Measurements from ENCODE around the gene SPTBN5. TPM values are rescaled to one million over a fixed set of nuclear protein-coding genes. Genes with fewer than 3 reads are reported as not detected.

SPTBN5 gene
- total RNA-seq: 2.9 and 7.0 TPM in 2 replicates

DNA sequence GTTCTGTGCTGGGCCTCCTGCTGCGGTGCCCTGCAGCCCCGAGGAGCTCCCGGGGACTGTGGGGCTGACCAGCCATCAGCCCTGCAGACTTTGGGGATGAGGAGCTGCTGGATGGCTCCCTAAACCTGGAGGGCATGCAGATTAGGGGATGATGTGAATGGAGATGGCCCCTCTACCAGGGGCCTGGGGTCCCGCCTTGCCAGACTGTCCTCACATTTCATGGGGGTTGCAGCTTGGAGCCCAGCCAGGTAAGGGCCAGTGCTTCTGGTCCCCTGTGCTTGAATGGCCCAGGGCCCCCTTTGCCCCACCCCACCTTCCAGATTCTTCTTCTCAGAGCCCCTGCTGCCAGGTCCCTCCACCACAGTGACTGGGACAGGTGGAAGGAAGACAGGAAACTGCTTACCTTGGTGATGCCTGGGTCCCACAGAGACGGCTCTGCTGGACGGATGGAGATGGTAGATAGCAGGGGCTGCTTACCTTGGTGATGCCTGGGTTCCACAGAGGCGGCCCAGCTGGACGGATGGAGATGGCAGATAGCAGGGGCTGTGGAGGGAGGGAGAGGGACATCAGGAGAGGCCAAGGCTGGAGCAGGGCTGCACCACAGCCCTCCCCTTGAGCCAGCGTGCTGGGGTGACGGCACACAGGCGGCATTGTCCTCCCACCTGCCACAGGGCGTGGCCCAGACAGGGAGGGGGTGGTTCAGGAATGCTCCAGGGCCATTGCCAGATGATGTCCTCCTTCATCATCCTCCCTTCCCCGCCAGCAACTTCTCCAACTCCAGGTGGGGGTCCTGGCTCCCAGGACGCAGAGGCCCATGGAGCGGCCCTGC, at the start of gene SPTBN5:
SPTBN5 (minus strand) TSS at position 632 of the 829 bp plus-strand sequence; CDS start at position 76, 556 bp downstream.

GRCh38 chr15:41838400-41838897, 55.4 kb downstream of the SPTBN5 start, which contains the start of gene PLA2G4B:
TSS of gene PLA2G4B (plus strand) at chr15:41838847. CDS start at chr15:41838914, 67 bp downstream.

DNA sequence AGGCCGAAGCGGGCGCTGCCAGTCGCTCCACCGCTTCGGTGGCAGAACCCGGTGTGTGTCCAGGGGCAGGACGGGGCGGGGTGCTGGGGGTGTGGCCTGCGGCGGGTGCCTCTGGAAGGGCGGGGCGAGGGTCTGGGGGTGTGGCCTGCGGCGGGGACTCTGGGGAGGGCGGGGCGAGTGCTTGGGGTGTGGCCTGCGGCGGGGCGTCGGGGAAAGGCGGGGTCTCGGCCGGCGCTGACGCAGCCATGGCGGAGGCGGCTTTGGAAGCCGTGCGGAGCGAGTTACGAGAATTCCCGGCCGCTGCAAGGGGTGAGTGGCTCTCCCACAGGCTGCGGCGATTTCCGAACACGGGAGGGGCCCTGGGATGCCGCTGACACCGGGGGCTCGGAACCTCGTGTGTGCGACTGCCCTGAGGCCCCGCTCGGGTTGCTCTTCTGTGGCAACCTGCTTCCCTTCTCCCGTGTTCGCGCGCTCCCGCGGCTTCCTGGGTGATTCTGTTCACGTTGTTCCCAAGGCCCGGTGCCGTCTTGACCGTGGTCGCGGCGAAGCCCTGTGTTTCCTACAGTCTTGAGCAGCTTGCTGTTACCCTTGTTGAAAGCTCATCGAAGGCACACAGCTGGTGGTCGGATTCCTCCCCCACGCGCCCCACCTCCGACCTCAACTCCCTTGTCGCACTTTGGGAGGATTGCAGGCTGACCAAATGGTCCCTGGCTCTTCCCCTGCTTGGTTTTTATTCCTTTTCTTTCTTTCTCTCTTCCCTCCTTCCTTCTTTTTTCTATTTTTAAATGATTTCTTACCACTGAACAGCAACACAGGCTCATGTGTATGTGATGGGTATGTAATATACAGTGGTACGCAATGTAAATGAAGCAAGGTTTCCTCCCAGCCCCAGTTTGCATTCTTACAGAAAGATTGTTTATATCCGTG, 65.7 kb downstream of the SPTBN5 start, which contains the start of gene JMJD7:
JMJD7 (plus strand) TSS at position 213 of the 927 bp plus-strand sequence; CDS start at position 246, 33 bp downstream.

Other genes with a start within 250 kb of the SPTBN5 start
- gene MGA, start 233.6 kb downstream of the SPTBN5 start, total RNA-seq: 23.7 and 66.3 TPM in 2 replicates
- 12.0 and 14.6 TPM in 2 replicates for gene MAPKBP1, start 119.6 kb downstream of the SPTBN5 start, total RNA-seq
- gene JMJD7, start 66.0 kb downstream of the SPTBN5 start, total RNA-seq: 4.9 and 6.8 TPM in 2 replicates
- gene PLA2G4B, start 55.2 kb downstream of the SPTBN5 start, total RNA-seq: 0.32 and 0.61 TPM in 2 replicates
- gene EHD4, start 78.5 kb upstream of the SPTBN5 start, total RNA-seq: 127 and 135 TPM in 2 replicates
- not detected in 2 replicates for gene PLA2G4E, start 127.0 kb upstream of the SPTBN5 start, total RNA-seq
- not detected in 2 replicates for gene PLA2G4D, start 200.5 kb upstream of the SPTBN5 start, total RNA-seq